ENCODE data around the gene GJD3.

GRCh38 chr17:40349477-40349894 lies 15.1 kb downstream of the GJD3 start:
- TF ChIP-seq, protein P1, sequence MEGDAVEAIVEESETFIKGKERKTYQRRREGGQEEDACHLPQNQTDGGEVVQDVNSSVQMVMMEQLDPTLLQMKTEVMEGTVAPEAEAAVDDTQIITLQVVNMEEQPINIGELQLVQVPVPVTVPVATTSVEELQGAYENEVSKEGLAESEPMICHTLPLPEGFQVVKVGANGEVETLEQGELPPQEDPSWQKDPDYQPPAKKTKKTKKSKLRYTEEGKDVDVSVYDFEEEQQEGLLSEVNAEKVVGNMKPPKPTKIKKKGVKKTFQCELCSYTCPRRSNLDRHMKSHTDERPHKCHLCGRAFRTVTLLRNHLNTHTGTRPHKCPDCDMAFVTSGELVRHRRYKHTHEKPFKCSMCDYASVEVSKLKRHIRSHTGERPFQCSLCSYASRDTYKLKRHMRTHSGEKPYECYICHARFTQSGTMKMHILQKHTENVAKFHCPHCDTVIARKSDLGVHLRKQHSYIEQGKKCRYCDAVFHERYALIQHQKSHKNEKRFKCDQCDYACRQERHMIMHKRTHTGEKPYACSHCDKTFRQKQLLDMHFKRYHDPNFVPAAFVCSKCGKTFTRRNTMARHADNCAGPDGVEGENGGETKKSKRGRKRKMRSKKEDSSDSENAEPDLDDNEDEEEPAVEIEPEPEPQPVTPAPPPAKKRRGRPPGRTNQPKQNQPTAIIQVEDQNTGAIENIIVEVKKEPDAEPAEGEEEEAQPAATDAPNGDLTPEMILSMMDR (conservative IDR thresholded peaks at IDR 0.05; ENCODE audit: low read length), result no peak
- no peak for TF ChIP-seq EZH2phosphoT487 (IDR thresholded peaks at IDR 0.05; ENCODE audit: borderline replicate concordance)
